SIG-M5 (cell line): ENCODE data around the gene TBC1D5.
"Not testable (repeated sequence)": the region's sequence is repeated elsewhere in the genome, so short reads cannot be mapped to it uniquely, and the experiment has no call there.

Experiments used
- DNase-seq: peaks from one replicate; lab custom pipeline; 2025; lab: John Stamatoyannopoulos, UW

The TBC1D5 gene

DNA sequence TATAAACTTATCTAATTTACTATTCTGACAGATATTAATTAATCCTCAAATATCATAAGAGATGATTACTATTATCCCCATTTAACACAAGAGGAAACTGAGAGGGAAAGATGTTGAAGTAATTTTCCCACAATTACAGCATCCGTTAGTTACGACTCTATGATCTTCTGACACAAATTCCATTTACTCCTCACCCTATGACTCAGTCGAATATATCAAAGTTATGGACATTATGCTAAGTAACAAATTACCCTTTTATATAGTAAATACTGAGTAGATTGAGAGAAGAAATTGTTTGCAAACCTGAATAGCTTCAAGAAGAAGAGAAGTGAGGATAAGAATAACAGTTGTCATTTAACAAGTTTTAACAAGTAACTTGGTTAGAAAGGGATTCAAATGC lies 340.0 kb downstream of the TBC1D5 start:
- no peak for DNase-seq

DNA sequence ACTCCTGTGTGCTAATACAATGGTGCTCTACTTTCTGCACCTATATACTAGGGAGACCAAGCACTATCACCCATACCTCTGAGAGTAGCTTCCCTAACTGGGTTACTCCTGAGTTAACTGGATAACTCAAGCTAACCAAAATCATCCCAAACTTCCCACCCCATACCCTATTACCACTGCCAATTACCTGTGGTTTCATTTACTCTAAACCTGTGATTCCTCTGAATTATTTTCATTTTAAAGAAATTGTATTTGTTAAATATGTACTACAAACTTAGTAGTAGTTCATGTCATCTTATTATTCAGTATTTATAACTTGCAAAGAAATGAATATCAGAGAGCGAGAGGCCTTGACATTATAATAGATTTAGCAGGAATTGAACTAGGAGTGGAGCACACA lies 340.5 kb downstream of the TBC1D5 start:
- DNase-seq = no peak

DNA sequence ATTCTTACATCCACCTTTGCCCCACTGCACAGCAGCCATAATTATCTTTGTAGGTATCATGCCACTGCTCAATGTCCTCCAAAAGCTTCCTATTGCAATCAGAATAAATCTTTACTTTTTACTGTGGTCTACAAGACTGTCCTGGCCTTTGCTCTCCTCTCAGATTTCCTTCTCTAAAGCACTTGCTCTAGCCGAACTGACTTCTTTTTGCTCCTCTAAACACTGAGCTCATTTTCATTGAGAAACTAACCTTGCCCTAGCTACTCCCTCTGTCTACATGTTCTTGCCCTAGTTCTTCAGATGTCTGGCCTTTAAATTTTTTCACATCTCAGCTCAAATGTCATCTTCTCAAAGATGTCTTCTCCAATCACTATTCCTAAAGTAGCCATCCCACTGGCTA lies 342.8 kb downstream of the TBC1D5 start:
- no peak for DNase-seq

DNA sequence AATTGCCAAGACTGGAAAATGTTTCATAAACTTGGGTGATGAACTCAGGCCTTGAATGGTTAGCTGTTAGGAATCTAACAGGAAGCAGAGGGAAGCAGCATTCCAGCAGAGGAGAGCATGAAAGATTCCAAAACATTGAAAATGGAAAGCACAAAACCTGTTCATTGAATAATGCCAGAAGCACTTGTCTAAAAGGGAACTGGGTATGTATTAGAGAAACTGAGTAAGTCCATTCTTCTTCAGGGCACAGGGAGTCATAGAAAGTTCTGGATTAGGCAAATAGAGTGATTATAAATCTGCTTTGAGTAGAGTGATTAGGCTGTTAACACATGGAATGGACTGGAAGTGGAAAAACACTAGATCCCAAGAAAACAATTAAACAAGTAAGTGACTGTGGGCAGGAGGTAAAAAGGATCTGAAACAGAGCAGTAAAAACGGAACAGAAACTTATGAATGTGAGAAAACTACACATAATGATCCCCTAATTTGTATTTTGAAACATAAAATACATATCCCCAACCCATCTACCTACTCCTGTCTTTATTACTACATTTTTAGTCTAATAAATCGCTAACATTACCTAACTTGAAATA lies 343.4 kb downstream of the TBC1D5 start:
- DNase-seq = no peak

DNA sequence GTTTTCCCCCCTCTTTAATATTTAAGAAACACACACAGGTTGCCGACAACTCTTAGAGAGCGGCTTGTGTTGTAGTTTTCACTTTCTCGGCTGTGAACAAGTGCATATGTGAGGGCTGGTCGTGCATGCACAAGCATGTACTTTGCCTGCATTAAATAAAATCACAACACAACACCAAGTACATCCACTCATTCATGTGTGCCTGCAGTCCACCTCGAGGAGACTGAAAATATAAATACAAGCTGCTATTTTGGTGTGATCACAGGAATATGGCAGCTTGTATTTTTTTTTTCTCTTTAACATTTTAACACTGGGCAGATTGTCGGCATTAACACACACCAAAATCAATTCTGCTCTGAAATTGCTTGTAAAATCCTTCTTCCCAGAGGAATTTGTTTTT lies 346.4 kb downstream of the TBC1D5 start:
- DNase-seq = no peak

DNA sequence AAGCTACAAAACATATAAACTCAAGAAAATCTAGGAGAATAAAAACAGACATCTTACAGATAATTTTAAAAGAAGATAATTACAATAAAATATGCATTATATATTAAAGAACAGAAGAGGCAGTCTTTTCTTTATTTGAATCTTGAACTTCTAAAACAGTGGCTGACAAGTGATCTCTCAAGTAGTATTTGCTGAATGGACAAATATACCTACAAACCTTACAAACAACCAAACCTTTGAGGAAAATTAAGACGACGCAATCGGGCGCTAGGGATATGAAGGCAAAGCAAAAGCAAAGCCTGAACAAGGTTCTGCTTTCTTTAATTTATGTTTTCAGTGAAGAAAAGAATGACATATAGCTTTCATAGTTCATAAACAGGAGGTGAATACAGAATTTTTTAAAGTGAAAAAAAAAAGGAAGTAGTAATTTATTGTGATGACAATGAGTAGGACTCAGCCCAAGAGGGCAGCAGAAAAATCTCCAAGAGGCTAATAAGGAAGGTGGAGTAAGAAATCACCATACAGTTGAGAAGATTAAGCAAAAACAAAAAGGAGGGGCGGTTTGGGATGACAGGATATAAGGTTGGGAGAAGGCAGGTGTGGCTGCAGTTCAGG lies 347.8 kb downstream of the TBC1D5 start:
- no peak for DNase-seq

DNA sequence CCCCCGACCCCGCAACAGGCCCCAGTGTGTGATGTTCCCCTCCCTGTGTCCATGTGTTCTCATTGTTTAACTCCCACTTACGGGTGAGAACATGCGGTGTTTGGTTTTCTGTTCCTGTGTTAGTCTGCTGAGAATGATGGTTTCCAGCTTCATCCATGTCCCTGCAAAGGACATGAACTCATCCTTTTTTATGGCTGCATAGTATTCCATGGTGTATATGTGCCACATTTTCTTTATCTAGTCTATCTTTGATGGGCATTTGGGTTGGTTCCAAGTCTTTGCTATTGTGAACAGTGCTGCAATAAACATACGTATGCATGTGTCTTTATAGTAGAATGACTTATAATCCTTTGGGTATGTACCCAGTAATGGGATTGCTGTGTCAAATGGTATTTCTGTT lies 349.9 kb downstream of the TBC1D5 start:
- not testable (repeated sequence) for DNase-seq

DNA sequence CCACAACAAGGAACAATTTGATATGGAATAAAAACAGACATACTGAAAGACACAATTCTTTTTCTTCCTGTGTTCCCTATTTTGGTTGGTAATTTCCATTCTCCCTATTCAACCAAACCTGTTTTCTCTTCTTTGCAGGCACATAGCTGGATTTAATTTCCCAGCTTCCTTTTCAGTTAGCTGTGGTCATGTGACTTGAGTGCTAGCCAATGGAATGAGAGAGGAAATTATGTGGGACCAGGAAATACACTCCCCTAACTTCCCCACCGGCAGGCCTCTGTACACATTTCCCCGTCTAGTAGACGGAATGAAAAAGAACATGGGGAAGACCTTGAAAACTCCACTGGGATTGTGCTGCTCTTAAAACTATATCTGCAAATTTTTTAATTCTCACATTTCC lies 351.6 kb downstream of the TBC1D5 start:
- DNase-seq = no peak

DNA sequence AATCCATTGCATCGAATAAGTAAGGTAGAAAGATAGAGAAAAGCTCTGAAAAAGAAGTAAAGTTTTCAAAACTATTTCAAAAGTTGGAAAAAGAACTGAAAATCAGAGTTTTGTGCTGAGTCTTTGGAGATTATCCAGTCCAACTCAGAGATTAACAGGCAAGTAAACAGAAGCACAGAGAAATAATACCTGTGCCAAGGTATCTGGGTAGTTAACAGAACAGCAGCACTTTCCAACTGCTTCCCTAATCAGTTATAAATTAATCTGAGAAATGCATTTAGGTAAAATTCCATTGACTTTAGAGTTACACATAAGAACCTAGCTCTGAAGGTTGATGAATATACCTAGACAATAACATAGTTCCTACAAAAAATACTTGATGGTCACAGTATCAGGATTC lies 355.3 kb downstream of the TBC1D5 start:
- DNase-seq = no peak

DNA sequence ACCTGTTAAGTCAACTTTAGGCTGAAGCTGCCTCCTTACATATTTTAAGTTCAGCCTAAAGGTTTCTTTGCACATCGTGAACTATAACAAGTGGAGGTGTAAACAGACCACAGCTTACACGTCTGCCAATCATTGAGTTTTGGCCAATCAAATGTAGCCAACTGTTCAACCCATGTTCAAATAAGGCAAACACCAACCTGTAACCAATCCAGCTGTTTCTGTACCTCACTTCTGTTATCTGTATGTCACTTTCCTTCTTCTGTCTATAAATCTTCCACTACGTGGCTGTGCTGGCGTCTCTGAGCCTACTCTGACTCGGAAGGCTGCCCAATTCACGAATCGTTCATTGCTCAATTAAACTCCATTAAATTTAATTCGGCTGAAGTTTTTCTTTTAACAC lies 356.0 kb downstream of the TBC1D5 start:
- no peak for DNase-seq

DNA sequence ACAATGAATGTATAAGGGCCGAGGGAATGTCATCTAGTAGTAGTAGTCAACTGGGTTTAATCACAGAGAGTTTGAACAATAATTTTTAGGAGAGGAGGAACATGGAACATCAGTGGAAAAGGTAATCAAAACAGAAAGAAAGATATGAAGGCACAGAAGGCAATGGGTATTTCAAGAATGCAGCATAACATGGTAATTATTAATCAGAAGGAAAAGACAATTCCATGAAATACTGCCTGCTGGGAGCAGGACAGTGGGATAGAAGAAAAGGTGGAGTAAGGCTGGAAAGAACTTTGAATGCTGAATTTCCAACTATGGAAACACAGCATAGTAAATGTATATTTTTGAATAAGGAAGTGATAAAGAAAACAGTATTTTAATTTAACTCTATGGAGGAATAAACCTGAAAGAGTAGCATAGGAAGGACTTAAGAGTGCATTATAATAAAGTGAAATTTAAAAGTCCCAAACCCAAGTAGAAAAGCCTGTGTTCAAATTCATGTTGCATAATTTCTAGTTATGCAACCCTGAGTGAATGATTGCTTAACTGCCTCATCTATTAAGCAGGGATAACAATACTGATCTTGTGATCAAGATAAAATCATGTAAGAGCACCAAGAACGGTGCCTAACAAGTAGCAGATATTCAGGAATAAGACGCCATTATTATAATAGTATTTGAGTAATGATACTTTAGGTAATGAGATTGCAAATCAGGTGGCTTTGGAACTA lies 357.7 kb downstream of the TBC1D5 start:
- DNase-seq = no peak

DNA sequence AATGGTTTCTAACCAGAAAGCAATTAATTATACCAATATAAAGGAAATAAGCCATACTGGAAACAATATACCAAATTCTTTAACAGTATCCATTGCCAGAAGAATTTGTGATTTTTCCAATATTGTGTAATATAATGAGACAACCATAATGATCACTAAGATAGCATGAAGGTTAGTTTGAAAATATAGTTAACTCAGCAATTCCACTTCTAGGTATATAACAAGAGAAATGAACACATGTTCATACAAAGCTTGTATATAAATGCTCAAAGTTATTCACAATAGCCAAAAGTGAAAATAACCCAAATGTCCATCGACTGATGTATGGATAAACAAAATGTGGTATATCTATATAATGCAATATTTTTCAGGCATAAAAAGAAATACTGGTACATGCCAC lies 369.1 kb downstream of the TBC1D5 start:
- DNase-seq = no peak

DNA sequence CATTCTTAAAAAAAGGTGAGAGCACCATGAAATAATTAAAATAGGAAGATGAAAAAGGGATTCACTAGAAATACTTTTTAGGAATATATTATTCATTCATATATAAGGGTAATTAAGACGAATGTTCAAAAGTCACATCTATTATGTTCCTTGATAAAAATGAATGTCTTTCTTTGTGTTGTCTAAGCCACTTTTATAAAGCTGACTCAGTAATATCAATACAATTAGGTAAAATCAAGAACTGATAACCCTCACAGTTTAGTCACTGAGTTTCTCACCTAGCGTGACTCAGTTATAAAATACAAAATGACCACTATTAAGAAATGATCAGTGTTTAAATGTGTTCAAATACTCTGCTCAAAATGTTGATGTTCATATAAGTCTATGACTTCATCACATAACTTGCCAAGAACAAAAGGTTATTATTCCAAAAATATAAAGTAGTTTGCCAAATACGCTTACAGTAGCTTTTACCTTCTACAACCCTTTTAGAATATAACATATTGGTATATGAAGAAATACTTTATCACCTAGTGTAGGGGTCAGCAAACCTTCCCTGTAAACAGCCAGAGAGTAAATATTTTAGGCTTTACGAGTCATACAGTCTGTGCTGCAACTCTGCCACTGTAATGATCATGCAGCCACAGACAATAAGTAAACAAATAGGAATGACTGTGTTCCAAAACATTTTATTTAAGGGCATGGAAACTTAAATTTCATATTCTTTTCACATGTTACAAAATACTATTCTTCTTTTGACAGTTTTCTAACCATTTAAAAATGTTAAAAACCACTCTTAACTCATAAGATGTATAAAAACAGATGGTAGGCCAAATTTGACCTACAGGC lies 369.8 kb downstream of the TBC1D5 start:
- DNase-seq = no peak

DNA sequence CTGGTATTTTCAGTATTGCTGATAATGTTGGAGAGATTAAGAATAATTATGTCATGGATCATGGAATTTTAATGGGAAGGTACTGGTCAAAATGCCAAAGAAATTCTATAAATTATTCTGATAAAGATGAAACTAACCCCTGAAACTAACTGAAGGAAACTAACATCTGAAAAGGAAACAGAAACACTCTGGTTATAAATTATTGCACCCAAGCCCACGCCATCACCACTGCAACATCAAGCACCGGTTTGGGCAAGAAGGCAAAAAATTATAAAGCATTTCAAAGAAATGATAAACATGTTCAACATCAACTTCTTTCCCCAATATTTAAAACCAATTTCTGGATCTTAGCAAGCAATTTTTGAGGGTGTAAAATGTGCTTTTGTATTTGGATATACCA lies 372.5 kb downstream of the TBC1D5 start:
- no peak for DNase-seq

DNA sequence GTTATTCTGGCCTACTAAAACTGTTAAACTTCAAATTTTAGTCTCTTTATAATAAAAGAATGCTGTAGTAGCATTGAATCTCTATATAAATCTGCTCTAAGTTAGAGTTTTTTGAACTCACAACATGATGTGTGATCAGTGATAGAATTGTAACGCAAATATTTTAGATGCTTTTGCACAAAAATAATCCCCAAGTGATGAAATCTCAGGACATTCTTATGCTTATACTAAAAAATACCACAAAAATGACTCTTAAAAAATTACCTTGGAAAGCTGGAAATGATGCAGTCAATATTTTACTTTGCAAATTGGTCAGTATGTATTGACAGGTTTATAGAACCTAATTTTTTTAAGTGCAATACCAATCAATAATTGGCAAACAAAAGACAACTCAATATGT lies 375.3 kb downstream of the TBC1D5 start:
- no peak for DNase-seq

DNA sequence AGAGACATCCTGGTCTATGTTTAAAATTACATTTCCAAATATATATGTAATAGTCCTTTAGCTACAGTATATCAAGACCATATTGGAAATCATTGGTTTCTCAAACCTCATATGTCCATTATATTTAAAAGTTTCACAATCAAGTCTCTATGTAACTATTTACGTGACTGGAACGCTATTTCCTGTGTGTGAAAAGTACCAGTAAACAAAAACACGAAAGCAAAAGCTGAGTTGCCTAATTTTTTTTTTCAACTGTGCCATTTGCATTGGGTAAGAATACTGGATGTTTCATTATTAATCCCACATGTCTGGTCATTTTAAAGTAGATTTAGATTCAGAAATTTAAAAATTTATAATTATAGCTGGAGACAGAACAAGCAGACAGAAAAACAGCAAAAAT lies 381.4 kb downstream of the TBC1D5 start:
- DNase-seq = no peak

DNA sequence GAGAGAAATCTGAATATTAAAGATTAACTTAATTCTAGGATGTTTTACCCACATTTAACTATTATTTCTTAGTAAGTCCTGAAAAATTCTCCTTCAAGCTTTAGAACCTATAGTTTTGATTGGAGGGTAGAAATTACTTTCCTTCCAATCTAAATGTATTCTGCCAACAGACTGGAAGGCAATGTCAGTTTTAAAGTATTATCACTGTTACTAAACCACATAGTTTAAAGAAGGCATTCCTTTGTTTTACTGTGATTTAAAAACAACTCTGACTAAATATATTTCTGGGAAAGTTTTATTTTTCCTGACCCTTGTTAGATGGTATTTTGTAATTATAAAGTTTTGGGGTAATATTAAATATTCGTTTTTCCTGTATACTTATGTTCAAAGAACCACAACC lies 382.5 kb downstream of the TBC1D5 start:
- DNase-seq = no peak

DNA sequence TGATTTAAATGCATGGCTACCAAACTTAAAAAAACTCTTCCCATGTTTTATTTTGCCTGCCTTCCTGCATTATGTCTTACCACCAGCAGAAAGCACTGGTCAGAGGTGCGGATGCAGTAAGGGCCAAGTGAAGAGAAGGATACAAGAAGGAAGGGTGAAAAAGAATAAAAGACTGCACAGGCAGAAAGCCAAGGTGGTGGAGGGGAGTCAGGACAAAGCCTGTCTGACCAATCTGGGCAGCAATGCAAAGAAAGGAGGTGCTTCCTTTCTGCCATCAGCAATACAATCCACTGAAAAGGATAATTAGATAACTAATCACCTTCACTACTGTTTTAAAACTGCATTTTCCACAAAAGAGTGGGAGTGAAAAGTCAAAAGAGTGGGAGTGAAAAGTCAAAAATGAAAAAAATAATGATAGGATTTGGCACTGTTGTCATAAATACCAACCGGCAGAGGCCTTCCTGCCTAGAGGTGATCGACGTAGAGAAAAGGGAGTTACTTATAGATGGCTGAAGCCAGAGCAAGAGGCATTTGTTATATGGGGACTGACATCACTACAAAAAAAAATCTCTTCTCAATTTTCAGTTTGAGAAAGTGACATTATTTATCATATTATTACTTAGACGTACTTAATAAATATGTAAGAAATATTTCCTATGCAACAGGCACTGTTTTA lies 385.3 kb downstream of the TBC1D5 start:
- no peak for DNase-seq

DNA sequence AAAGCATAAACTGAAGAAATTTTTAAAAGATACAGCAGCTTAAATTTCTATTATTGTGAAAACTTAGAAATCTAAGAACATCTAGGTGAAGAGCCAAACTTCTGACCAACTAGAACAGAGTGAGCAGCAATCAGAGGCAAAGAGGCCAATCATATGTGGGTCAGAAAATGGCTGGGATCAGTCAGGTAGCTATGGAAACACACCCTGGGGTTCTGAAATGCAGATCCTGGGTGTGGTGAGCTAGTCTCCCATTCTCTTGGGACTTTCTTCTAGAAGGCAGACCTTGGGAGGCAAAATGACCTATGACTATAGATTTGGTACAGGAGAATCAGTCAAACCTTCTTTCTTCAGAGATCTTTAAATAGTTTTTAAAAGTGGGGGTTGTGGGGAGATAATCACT lies 385.8 kb downstream of the TBC1D5 start:
- DNase-seq = no peak

DNA sequence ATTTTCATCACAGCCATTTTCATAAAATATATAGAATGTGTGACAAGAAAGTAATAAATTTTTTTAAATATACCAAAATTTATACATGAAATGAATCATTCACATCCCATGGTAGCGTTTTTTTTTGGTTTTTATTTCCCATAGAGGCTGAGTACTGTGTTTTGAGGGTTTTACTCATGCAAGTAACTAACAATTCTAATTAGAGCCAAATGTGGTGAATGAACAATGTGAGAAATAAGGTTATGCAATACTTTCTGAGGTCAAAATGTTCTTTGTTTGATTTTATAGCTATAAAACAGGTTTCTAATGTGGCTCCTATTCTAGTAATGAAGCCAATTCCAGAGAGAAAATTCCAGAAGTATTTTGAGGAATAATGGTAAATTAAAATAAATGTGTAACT lies 386.8 kb downstream of the TBC1D5 start:
- DNase-seq = no peak

DNA sequence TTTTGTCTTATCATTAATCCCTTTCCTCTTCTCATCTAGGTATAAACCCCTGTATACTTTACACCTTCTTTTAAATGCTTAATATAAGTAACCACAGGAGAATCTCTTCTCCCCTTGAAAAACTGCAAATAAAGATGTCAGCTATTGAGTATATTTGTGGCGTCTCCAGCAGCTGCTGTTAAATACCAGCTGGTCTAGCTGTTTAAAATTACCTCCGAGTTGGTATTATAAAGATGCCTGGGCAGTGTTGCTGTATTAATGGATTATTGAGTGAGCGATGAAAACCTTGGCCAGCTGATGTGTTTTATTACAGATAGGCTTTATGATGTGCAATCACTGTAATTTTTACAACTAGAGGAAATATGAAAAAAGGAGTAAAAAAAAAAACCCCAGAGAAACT lies 388.1 kb downstream of the TBC1D5 start:
- DNase-seq = no peak

DNA sequence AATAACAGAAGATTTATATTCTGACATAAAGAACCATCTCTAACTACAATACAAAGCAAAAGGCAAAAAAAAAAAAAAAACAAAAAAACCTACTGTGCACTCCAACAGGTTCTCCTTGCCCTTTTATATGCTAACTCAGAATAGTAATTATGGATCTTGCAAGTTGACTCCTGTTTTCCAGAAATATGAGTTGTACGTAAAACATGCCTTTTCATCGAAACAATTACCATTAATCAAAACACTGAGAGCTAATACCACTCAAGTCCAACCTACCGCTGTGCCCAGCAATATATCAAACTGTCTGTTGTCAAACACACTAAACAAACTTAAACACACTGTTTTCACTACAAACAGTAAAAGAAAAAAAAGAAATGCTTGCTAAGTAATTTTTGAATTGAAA lies 389.8 kb downstream of the TBC1D5 start:
- DNase-seq = no peak
